K562 (cell line): ENCODE data around the gene SUMF1. TPM values are rescaled to one million over a fixed set of nuclear protein-coding genes. Genes with fewer than 3 reads are reported as not detected.
A peak's percentile ranks its signal among the peaks of the same experiment; 100 is the strongest.

Experiments
- ARID1B ChIP-seq: fragments of 450-650 bp; IDR thresholded peaks from 2 replicates; pipeline ENCODE4 v1.6.1; 2016; ENCODE audit warnings: antibody characterized with exemption, mild to moderate bottlenecking, inconsistent platforms
- CBX5 ChIP-seq: IDR thresholded peaks from 2 replicates; pipeline ENCODE4 v1.6.1; 2014; ENCODE audit warnings: low read depth, borderline replicate concordance
- CTBP1 ChIP-seq: fragments of 450-650 bp; IDR thresholded peaks from 2 replicates; pipeline ENCODE4 v1.6.1; 2016; ENCODE audit warnings: borderline replicate concordance
- ELK3 ChIP-seq: fragments of 450-650 bp; formaldehyde crosslinking; IDR thresholded peaks from 2 replicates; pipeline ENCODE4 v1.4.0; 2020; ENCODE audit warnings: mild to moderate bottlenecking
- GTF2E2 ChIP-seq: fragments of 200-800 bp; sonication (Bioruptor generic); IDR thresholded peaks from 2 replicates; pipeline ENCODE4 v1.6.1; 2016; ENCODE audit warnings: missing genetic modification characterization, missing compliant biosample characterization
- HDGF ChIP-seq: fragments of 450-650 bp; IDR thresholded peaks from 2 replicates; pipeline ENCODE4 v1.6.1; 2016
- HNRNPH1 ChIP-seq: fragments of 200-400 bp; formaldehyde crosslinking; optimal IDR thresholded peaks from 2 replicates; pipeline ENCODE3; 2017; ENCODE audit warnings: low read depth, mild to moderate bottlenecking, low read length, moderate library complexity
- JUND ChIP-seq, 2 experiments: IDR thresholded peaks; 2 replicates in 1 of 2; 3 replicates in 1 of 2; pipeline ENCODE4 v1.6.1; 2011; ENCODE audit warnings: borderline replicate concordance in 2 of 2, low read depth in 2 of 2, low read length in 2 of 2, improper control_type of control experiment in 1 of 2, missing biosample characterization in 1 of 2, missing genetic modification characterization in 1 of 2, missing genetic modification reagents in 1 of 2
- KLF6 ChIP-seq: fragments of 250-450 bp; sonication (Bioruptor Pico); IDR thresholded peaks from 2 replicates; pipeline ENCODE4 v1.4.0; 2020; ENCODE audit warnings: mild to moderate bottlenecking, moderate library complexity, borderline replicate concordance
- MED1 ChIP-seq: sonication (generic); formaldehyde crosslinking; IDR thresholded peaks from 2 replicates; pipeline ENCODE4 v1.8.1; 2023; ENCODE audit warnings: missing genetic modification reagents, borderline replicate concordance
- NFIC ChIP-seq: fragments of 450-650 bp; IDR thresholded peaks from 2 replicates; pipeline ENCODE4 v1.6.1; 2017; ENCODE audit warnings: mild to moderate bottlenecking, inconsistent platforms
- PBX2 ChIP-seq, 2 experiments: IDR thresholded peaks in 1 of 2; conservative IDR thresholded peaks in 1 of 2; 2 replicates each; pipeline ENCODE4 v1.6.1; 2016; ENCODE audit warnings: low read depth in 2 of 2, mild to moderate bottlenecking in 1 of 2, missing compliant biosample characterization in 1 of 2, missing genetic modification characterization in 1 of 2, moderate library complexity in 1 of 2
- PKNOX1 ChIP-seq: fragments of 450-650 bp; IDR thresholded peaks from 2 replicates; pipeline ENCODE4 v1.6.1; 2016
- RFX7 ChIP-seq: fragments of 250-450 bp; sonication (Bioruptor Pico); IDR thresholded peaks from 2 replicates; pipeline ENCODE4 v1.5.1; 2021; ENCODE audit warnings: mild to moderate bottlenecking
- SIN3A ChIP-seq, 2 experiments: fragments of 150-350 bp in 1 of 2; IDR thresholded peaks; 2 replicates each; pipeline ENCODE4 v1.6.1; 2011 to 2016; ENCODE audit warnings: borderline replicate concordance in 2 of 2, low read depth in 2 of 2, low read length in 2 of 2, mild to moderate bottlenecking in 2 of 2, moderate library complexity in 2 of 2; ENCODE audit not compliant: control insufficient read depth in 1 of 2
- SOX6 ChIP-seq: fragments of 450-650 bp; IDR thresholded peaks from 2 replicates; pipeline ENCODE4 v1.6.1; 2014; ENCODE audit warnings: mild to moderate bottlenecking
- ZBTB33 ChIP-seq: sonication (generic); formaldehyde crosslinking; IDR thresholded peaks from 2 replicates; pipeline ENCODE4 v1.8.1; 2023; ENCODE audit warnings: mild to moderate bottlenecking, missing genetic modification reagents
- ZFP30 ChIP-seq: fragments of 250-450 bp; sonication (Bioruptor Pico); IDR thresholded peaks from 2 replicates; pipeline ENCODE4 v1.8.0; 2022; ENCODE audit warnings: moderate library complexity, mild to moderate bottlenecking, inconsistent platforms, borderline replicate concordance
- polyA plus RNA-seq, 8 experiments: library from polyadenylated mRNA; depleted of rRNA in 4 of 8; stranded (reverse) in 5 of 8; unstranded in 3 of 8; fragments of >200 nt; fragmentation: Nextera tagmentation in 2 of 8; fragmentation: Illumina TruSeq in 1 of 8; extraction: Ambion mirVana in 2 of 8; extraction: Trizol in 1 of 8; gene quantifications; 2 replicates each; pipeline versions ENCODE4 v1.2.1 to v1.2.3, GENCODE V29; 2011 to 2014; ENCODE audit warnings: inconsistent platforms in 1 of 8, missing spikeins in 1 of 8
- total RNA-seq, 7 experiments: library from RNA; depleted of rRNA in 6 of 7; stranded (reverse); fragments of >200 nt in 6 of 7; fragmentation: Illumina TruSeq in 2 of 7; extraction: Trizol in 2 of 7; gene quantifications; 2 replicates each; pipeline versions ENCODE4 v1.2.1 to v1.2.3, GENCODE V29; 2011 to 2021; ENCODE audit warnings: low replicate concordance in 1 of 7

The SUMF1 gene
- total and polyA plus RNA-seq, 9 of the 15 experiments (the other 6 are each of a cell fraction or from before 2014, with no cell fraction given): 1.3 to 7.4 (median 4.2) TPM

GRCh38 chr3:4504340-4505261, 37.5 kb upstream of the SUMF1 start (continued):
- TF ChIP-seq GTF2E2 (tag): no peak
- TF ChIP-seq RFX7 (CRISPR knock-in tag): no peak
- TF ChIP-seq PBX2 (CRISPR knock-in tag; IDR thresholded peaks at IDR 0.05; ENCODE audit: low read depth): no peak
- TF ChIP-seq PBX2 (tag; conservative IDR thresholded peaks at IDR 0.05; ENCODE audit: low read depth): peak; percentile 60; the same call in 1 of the 2 replicates
- peak; percentile 59; the same call in 1 of the 2 replicates for TF ChIP-seq CTBP1
- peak; percentile 92 for TF ChIP-seq NFIC
- no peak for TF ChIP-seq HNRNPH1
- no peak for TF ChIP-seq ZFP30
- TF ChIP-seq SIN3A (IDR thresholded peaks at IDR 0.05; ENCODE audit: borderline replicate concordance in 2 of 2, control insufficient read depth in 1 of 2, low read depth in 2 of 2, low read length in 2 of 2): no peak
- peak; percentile 58; the same call in 1 of the 2 replicates for TF ChIP-seq SOX6
- no peak for TF ChIP-seq ZBTB33 (CRISPR knock-in tag)
- TF ChIP-seq PKNOX1: peak; percentile 40; the same call in 1 of the 2 replicates
- no peak for TF ChIP-seq ELK3
- no peak for TF ChIP-seq ARID1B
- no peak for TF ChIP-seq HDGF
- no peak for TF ChIP-seq JUND (IDR thresholded peaks at IDR 0.05; ENCODE audit: borderline replicate concordance, low read depth, low read length)
- peak; percentile 27; the same call in 1 of the 3 replicates for TF ChIP-seq JUND (tag; IDR thresholded peaks at IDR 0.05; ENCODE audit: borderline replicate concordance, low read depth, low read length)
- TF ChIP-seq KLF6: no peak
- TF ChIP-seq MED1 (CRISPR knock-in tag): no peak
- no peak for TF ChIP-seq CBX5
